Glomerular visceral epithelial cell (primary cell): Measurements from ENCODE around the gene DNAJC5.

Experiments
- DNase-seq: peaks from one replicate; pipeline ENCODE4 v3.0.0-alpha.2; 2016; ENCODE audit errors: extremely low spot score

The DNAJC5 gene

DNA sequence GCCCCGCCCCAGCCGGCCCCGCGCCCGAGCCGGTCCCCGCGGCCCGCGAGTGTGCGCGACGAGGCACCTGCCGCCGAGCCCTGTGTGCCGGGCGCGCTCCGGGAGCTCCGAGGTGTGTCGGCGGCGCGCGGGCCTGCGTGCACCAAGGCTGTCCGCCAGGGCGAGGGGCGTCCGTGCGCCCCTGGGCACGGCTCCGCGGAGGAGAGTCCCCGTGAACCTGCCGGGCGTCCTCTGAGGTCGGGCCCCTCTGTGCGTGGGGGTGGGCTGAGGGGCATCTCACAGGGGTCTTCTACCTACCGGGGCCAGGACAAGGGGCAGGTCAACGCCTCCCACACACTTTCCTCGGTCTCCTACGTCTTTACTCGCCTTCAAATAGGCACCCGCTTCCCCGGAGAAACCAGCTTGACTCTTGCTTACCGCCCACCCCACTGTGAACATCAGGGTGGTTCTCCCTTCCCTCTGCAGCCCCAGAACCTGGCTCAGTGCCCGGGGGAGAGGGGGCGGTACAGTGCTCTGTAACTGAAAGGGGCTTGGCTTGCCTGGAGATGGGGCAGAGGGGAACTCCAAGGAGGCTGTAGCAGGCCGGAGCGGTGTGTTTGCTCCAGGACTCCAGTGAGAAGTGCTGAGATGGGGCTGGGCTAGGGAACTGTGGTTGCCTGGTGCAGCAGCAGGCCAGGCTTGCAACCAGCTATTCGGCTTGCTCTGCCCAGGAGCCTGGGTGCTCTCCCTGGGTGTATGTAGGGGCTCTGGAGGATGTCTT lies 84.8 kb downstream of the DNAJC5 start, which contains the start of gene SAMD10:
Gene SAMD10, minus strand, starts transcription at position 86 of the 760 bp plus-strand sequence. CDS start 175 bp downstream, outside the sequence.
- DNase-seq, result peak; percentile 81

DNA sequence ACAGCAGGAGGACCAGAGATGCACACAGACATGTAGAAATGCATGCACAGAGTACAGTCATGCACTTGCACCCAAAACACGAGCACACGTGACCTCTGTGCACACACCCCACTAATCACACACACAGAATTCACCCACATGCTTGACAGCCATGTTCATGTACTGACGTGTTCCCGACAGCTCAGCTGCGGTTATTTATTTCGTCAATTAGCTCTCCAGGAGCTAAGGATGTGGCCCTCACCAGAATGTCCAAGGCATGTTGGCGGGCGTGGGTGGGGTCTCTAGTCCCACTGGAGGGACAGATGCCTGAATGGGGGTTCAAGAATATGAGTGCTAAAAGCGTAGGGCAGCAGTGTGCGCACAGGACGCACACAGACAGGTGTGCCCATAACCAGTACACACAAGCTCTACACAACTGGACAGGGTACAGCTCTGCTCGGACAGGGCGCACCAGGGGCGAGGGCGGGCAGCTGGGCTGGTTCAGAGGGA lies 85.4 kb downstream of the DNAJC5 start:
- no peak for DNase-seq

DNA sequence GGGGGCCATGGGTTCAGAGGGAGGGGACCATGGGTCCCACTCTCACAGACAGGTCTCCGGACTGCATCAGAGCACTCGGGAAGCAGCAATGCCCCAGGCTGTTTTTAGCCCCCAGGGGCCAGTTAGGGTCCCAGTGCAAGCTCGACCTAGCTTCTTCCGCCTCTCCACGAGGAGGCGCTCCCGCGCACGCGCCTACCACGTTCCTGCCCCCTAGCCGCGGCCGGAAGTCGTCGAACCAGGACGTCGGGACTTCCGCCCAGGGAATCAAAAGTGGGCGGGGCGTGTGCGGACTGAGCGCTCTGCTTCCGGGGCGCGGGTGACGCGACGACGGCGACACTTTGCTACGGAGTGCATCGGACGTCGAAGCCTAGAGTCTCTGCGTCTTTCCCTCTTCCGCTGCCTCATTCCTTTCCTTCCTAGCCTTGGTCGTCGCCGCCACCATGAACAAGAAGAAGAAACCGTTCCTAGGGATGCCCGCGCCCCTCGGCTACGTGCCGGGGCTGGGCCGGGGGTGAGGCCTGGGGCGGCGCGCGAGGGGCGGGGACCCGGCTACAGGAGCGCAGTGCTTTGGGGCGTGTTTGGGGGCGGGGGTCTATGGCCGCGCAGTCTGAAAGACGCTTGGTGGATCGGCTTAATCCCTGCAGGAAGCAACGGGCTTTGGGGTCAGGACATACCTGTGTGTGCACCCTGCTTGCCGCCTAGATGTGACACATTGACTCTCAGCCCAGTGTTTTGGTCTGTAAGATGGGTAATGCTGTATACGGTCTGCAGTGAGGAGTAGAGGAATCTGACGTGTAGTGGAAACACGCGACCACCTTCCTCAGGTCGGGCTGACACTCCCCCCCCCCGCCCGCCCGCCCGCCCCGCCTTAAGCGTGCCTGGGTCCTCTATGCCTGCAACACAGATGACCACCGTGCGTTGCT lies 86.1 kb downstream of the DNAJC5 start, which contains the start of gene PRPF6:
Gene PRPF6, plus strand, starts transcription at position 327 of the 923 bp plus-strand sequence. Its CDS starts 114 bp downstream, at position 441.
- peak; percentile 97 for DNase-seq

DNA sequence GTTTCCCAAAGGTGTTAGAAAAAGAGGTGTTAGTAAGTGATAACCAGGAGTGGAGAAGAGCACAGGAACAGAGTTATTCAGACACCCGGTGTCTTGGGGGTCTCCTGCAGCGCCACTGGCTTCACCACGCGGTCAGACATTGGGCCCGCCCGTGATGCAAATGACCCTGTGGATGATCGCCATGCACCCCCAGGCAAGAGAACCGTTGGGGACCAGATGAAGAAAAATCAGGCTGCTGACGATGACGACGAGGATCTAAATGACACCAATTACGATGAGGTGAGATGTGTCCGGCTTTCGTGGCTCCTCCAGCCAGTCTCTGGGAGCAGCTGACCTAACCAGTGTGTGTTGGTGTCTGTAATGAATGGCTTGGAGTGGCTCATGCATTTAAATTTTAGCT lies 88.0 kb downstream of the DNAJC5 start:
- DNase-seq, result no peak
